SK-N-SH (cell line): Measurements from ENCODE around the gene PACSIN1. TPM values are rescaled to one million over a fixed set of nuclear protein-coding genes. Genes with fewer than 3 reads are reported as not detected.

Experiments used
- CTCF ChIA-PET: fragments of 300-600, 350-600 bp; formaldehyde crosslinking; extraction: SDS; loops from one replicate; lab custom pipeline; 2021; lab: Yijun Ruan, JAX
- POLR2A ChIA-PET: fragments of 350-600 bp; sonication (Branson Sonifier 250); formaldehyde crosslinking; extraction: SDS; loops from one replicate; lab custom pipeline; 2020; ENCODE audit warnings: antibody characterized with exemption, inconsistent platforms; lab: Yijun Ruan, JAX
- DNase-seq: peaks from one replicate; pipeline ENCODE4 v3.0.0; 2012
- H2AFZ ChIP-seq: fragments of 200-600 bp; sonication (generic); 2 replicates; pipeline ENCODE4 v1.8.1; 2016; ENCODE audit warnings: antibody characterized with exemption, mild to moderate bottlenecking, low read depth
- H3F3A ChIP-seq: fragments of 200-600 bp; sonication (generic); replicated peaks from 2 replicates; pipeline ENCODE3; 2016; ENCODE audit warnings: antibody characterized with exemption, mild to moderate bottlenecking; ENCODE audit not compliant: insufficient read depth
- H3K27ac ChIP-seq, 2 experiments: fragments of 200-500 bp in 1 of 2; fragments of 200-600 bp in 1 of 2; sonication (Bioruptor generic) in 1 of 2; sonication (generic), shearing (Covaris generic) in 1 of 2; 2 replicates each; pipeline versions ENCODE4 v1.5.1 to v1.6.1; 2014 to 2016; ENCODE audit warnings: low read depth in 2 of 2, inconsistent platforms in 1 of 2, low read length in 1 of 2, mild to moderate bottlenecking in 1 of 2, mixed read lengths in 1 of 2
- H3K27me3 ChIP-seq: fragments of 200-600 bp; sonication (generic), shearing (Covaris generic); 2 replicates; pipeline ENCODE4 v1.6.1; 2016; ENCODE audit warnings: mixed run types; ENCODE audit not compliant: insufficient read depth
- H3K36me3 ChIP-seq, 2 experiments: fragments of 200-500 bp in 1 of 2; fragments of 200-600 bp in 1 of 2; sonication (Bioruptor generic) in 1 of 2; sonication (generic) in 1 of 2; replicated peaks in 1 of 2; 2 replicates each; pipeline versions ENCODE3 to v1.5.1; 2014 to 2016; ENCODE audit warnings: low read length in 1 of 2, mild to moderate bottlenecking in 1 of 2; ENCODE audit not compliant: insufficient read depth in 2 of 2, control insufficient read depth in 1 of 2
- H3K4me1 ChIP-seq, 2 experiments: fragments of 200-500 bp in 1 of 2; fragments of 200-600 bp in 1 of 2; sonication (Bioruptor generic) in 1 of 2; sonication (generic), shearing (Covaris generic) in 1 of 2; 2 replicates each; pipeline versions ENCODE4 v1.5.1 to v1.6.1; 2014 to 2016; ENCODE audit warnings: low read depth in 1 of 2, low read length in 1 of 2, mixed run types in 1 of 2; ENCODE audit not compliant: insufficient read depth in 2 of 2, control insufficient read depth in 1 of 2
- H3K4me2 ChIP-seq: fragments of 200-600 bp; sonication (generic), shearing (Covaris generic); 2 replicates; pipeline ENCODE4 v1.6.1; 2017; ENCODE audit warnings: mixed run types
- H3K4me3 ChIP-seq, 2 experiments: fragments of 200-500 bp in 1 of 2; fragments of 200-600 bp in 1 of 2; sonication (Bioruptor generic) in 1 of 2; sonication (generic), shearing (Covaris generic) in 1 of 2; 2 replicates each; pipeline versions ENCODE4 v1.5.1 to v1.8.1; 2014 to 2016; ENCODE audit warnings: low read depth in 2 of 2, inconsistent platforms in 1 of 2, low read length in 1 of 2, mild to moderate bottlenecking in 1 of 2, mixed read lengths in 1 of 2, moderate library complexity in 1 of 2
- H3K79me2 ChIP-seq: fragments of 200-600 bp; sonication (generic); 2 replicates; pipeline ENCODE4 v1.8.1; 2017; ENCODE audit warnings: mild to moderate bottlenecking; ENCODE audit not compliant: insufficient read depth
- H3K9ac ChIP-seq: fragments of 200-600 bp; sonication (generic); 2 replicates; pipeline ENCODE4 v1.6.1; 2017; ENCODE audit warnings: mixed run types
- H3K9me2 ChIP-seq: fragments of 200-600 bp; sonication (generic); 2 replicates; pipeline ENCODE4 v1.6.1; 2017; ENCODE audit warnings: mixed run types
- H3K9me3 ChIP-seq: fragments of 200-600 bp; sonication (generic); 2 replicates; pipeline ENCODE4 v1.6.1; 2017; ENCODE audit warnings: mixed run types, mild to moderate bottlenecking, moderate library complexity
- H4K20me1 ChIP-seq: fragments of 200-600 bp; sonication (generic); 2 replicates; pipeline ENCODE4 v1.6.1; 2017; ENCODE audit warnings: mild to moderate bottlenecking, mixed run types; ENCODE audit not compliant: insufficient read depth
- CTCF ChIP-seq: fragments of 200-600 bp; sonication (generic); IDR thresholded peaks from 2 replicates; pipeline ENCODE4 v1.6.1; 2017; ENCODE audit warnings: antibody characterized with exemption, mild to moderate bottlenecking, moderate library complexity
- ELF1 ChIP-seq: IDR thresholded peaks from 2 replicates; pipeline ENCODE4 v1.4.0; 2012
- EP300 ChIP-seq, 2 experiments: IDR thresholded peaks; 2 replicates each; pipeline versions ENCODE4 v1.4.0 to v1.6.1; 2012; ENCODE audit warnings: borderline replicate concordance in 1 of 2, low read depth in 1 of 2, low read length in 1 of 2
- FOXJ3 ChIP-seq: sonication (generic); formaldehyde crosslinking; IDR thresholded peaks from 2 replicates; pipeline ENCODE4 v1.5.1; 2020; ENCODE audit warnings: mild to moderate bottlenecking, missing genetic modification reagents
- FOXM1 ChIP-seq: IDR thresholded peaks from 2 replicates; pipeline ENCODE4 v1.4.0; 2012; ENCODE audit warnings: low read depth, mild to moderate bottlenecking
- IRF3 ChIP-seq: fragments of 150-350 bp; IDR thresholded peaks from 2 replicates; pipeline ENCODE4 v1.6.1; 2016; ENCODE audit warnings: mild to moderate bottlenecking, low read depth, low read length
- JUND ChIP-seq: IDR thresholded peaks from 2 replicates; pipeline ENCODE4 v1.4.0; 2012
- MEF2A ChIP-seq: IDR thresholded peaks from 2 replicates; pipeline ENCODE4 v1.4.0; 2012; ENCODE audit warnings: low read depth, borderline replicate concordance
- MXI1 ChIP-seq: IDR thresholded peaks from 2 replicates; pipeline ENCODE4 v1.6.1; 2012; ENCODE audit warnings: mild to moderate bottlenecking, low read depth, low read length, improper control_type of control experiment
- POLR2AphosphoS5 ChIP-seq: IDR thresholded peaks from 2 replicates; pipeline ENCODE4 v1.6.1; 2012; ENCODE audit warnings: low read depth, low read length
- RAD21 ChIP-seq: IDR thresholded peaks from 2 replicates; pipeline ENCODE4 v1.6.1; 2012; ENCODE audit warnings: mild to moderate bottlenecking, low read length
- RCOR1 ChIP-seq: fragments of 150-350 bp; IDR thresholded peaks from 2 replicates; pipeline ENCODE4 v1.6.1; 2017; ENCODE audit warnings: antibody characterized with exemption, low read length
- REST ChIP-seq: IDR thresholded peaks from 2 replicates; pipeline ENCODE4 v1.6.1; 2012; ENCODE audit warnings: mild to moderate bottlenecking, low read depth, low read length, moderate library complexity
- SIN3A ChIP-seq: IDR thresholded peaks from 2 replicates; pipeline ENCODE4 v1.6.1; 2012; ENCODE audit warnings: low read depth, mild to moderate bottlenecking, low read length, moderate library complexity, borderline replicate concordance
- SMC3 ChIP-seq: IDR thresholded peaks from 2 replicates; pipeline ENCODE4 v1.6.1; 2012; ENCODE audit warnings: low read depth, low read length, improper control_type of control experiment
- TAF1 ChIP-seq: IDR thresholded peaks from 2 replicates; pipeline ENCODE4 v1.6.1; 2012; ENCODE audit warnings: low read depth, mild to moderate bottlenecking, low read length, moderate library complexity, borderline replicate concordance
- USF1 ChIP-seq: IDR thresholded peaks from 2 replicates; pipeline ENCODE4 v1.4.0; 2012; ENCODE audit warnings: low read depth, borderline replicate concordance
- YY1 ChIP-seq: IDR thresholded peaks from 2 replicates; pipeline ENCODE4 v1.4.0; 2012; ENCODE audit warnings: low read depth, mild to moderate bottlenecking
- WGBS: methylation state at CpG from one replicate; pipeline ENCODE4 v1.1.6; 2017; ENCODE audit warnings: low lambda C conversion rate; 5-methylcytosine and 5-hydroxymethylcytosine counted together
- polyA plus RNA-seq, 3 experiments: library from polyadenylated mRNA; depleted of rRNA; stranded (reverse); fragments of >200 nt; gene quantifications; 2 replicates each; pipeline ENCODE4 v1.2.3, GENCODE V29; 2012
- TF ChIP-seq, protein P1 (sequence below): fragments of 150-350 bp; IDR thresholded peaks from 2 replicates; pipeline ENCODE4 v1.6.1; 2017; ENCODE audit warnings: antibody characterized with exemption, low read length, low read depth, borderline replicate concordance
- TF ChIP-seq, protein P2 (sequence below): IDR thresholded peaks from 2 replicates; pipeline ENCODE4; 2012

Gene PACSIN1
- polyA plus RNA-seq, 1 of the 3 experiments (the other 2 are of a cell fraction), result 0.05 TPM

DNA sequence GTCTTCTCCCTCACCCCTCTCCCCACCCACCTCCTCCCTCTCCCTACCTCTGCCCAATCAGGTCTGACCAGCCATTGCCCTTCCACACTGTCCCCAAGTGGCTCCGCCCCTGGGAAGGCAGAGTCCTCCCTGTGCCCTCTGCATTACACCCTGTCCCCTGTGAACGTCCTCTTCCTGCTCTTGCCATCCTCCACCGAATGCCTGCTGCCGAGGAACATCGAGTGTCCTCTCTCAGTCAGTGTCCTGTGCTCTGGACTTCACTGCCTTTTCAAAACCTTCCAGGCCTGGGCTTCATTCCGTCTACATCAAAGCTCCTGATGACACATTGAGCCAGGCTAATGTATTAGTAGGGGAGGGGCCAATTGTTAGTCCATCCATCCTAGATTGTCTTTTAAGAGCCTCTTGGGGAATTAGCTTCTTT is 3.3 kb upstream of the PACSIN1 start:
- peak; percentile 81 for DNase-seq
- no peak for TF ChIP-seq SIN3A
- no peak for TF ChIP-seq SMC3
- no peak for TF ChIP-seq YY1
- no peak for TF ChIP-seq CTCF
- no peak for TF ChIP-seq FOXJ3 (CRISPR knock-in tag)
- no peak for TF ChIP-seq POLR2AphosphoS5
- TF ChIP-seq TAF1, result no peak
- no peak for TF ChIP-seq MEF2A
- TF ChIP-seq, protein P1, sequence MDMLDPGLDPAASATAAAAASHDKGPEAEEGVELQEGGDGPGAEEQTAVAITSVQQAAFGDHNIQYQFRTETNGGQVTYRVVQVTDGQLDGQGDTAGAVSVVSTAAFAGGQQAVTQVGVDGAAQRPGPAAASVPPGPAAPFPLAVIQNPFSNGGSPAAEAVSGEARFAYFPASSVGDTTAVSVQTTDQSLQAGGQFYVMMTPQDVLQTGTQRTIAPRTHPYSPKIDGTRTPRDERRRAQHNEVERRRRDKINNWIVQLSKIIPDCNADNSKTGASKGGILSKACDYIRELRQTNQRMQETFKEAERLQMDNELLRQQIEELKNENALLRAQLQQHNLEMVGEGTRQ, result no peak
- TF ChIP-seq IRF3, result no peak
- TF ChIP-seq EP300 (IDR thresholded peaks at IDR 0.05; ENCODE audit: borderline replicate concordance in 1 of 2, low read depth in 1 of 2, low read length in 1 of 2), result no peak
- no peak for TF ChIP-seq FOXM1
- no peak for TF ChIP-seq ELF1
- no peak for TF ChIP-seq JUND
- TF ChIP-seq, protein P2, sequence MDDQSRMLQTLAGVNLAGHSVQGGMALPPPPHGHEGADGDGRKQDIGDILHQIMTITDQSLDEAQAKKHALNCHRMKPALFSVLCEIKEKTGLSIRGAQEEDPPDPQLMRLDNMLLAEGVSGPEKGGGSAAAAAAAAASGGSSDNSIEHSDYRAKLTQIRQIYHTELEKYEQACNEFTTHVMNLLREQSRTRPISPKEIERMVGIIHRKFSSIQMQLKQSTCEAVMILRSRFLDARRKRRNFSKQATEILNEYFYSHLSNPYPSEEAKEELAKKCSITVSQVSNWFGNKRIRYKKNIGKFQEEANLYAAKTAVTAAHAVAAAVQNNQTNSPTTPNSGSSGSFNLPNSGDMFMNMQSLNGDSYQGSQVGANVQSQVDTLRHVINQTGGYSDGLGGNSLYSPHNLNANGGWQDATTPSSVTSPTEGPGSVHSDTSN, result no peak
- no peak for TF ChIP-seq RAD21
- TF ChIP-seq RCOR1, result no peak
- TF ChIP-seq USF1, result no peak
- TF ChIP-seq MXI1, result no peak
- TF ChIP-seq REST, result no peak
- H3K36me3 ChIP-seq, result no peaks in the 10 kb centered on the region
- POLR2A ChIA-PET, result interaction anchor here (0.9 kb wide), 1 partner anchor 329 kb away, joined by 5 read pairs; the partner anchor contains the start of gene BLTP3A
- no peaks in the 10 kb centered on the region; the same call in 1 of the 2 replicates for H3K27me3 ChIP-seq
- peak overlapping the region; percentile 28; the same call in 1 of the 2 replicates for H3K4me2 ChIP-seq
- CTCF ChIA-PET, result interaction anchor here (1.7 to 5.2 kb wide), 3 partner anchors 14 to 147 kb away, joined by 9 to 74 read pairs (median 28); no protein-coding TSS in a partner anchor
- no peak overlapping the region for H3K4me3 ChIP-seq
- peaks cover 0 to 8% of the 10 kb centered on the region in 2 experiments; a peak in 1 of 4 replicates for H3K4me1 ChIP-seq
- 21% methylated on average over 6 of the region's 6 CpGs for WGBS
- no peak overlapping the region for H3K9ac ChIP-seq
- no peaks in the 10 kb centered on the region for H3K9me3 ChIP-seq
- no peak overlapping the region for H3K27ac ChIP-seq
- peak overlapping the region; percentile 76; the same call in 1 of the 2 replicates for H2AFZ ChIP-seq
- no peaks in the 10 kb centered on the region for H3F3A ChIP-seq
- no peaks in the 10 kb centered on the region for H3K9me2 ChIP-seq
- no peaks in the 10 kb centered on the region for H4K20me1 ChIP-seq
- H3K79me2 ChIP-seq, result no peaks in the 10 kb centered on the region
